Transverse colon (tissue), 4 donors: ENCODE data around the gene STXBP3. TPM values are rescaled to one million over a fixed set of nuclear protein-coding genes. Genes with fewer than 3 reads are reported as not detected.

Experiments
- DNase-seq: peaks from one replicate; pipeline ENCODE4 v3.0.0-alpha.2; 2019
- H3K27ac ChIP-seq, 4 donors: fragments of 200-600 bp; sonication (generic); 2 replicates each; pipeline ENCODE4 v1.5.1; 2016 to 2018; ENCODE audit warnings: inconsistent platforms in 4 of 4
- H3K27me3 ChIP-seq: fragments of 200-600 bp; sonication (generic); 2 replicates; pipeline ENCODE4 v1.5.1; 2017; ENCODE audit warnings: inconsistent platforms
- H3K36me3 ChIP-seq, 4 donors: fragments of 200-600 bp; sonication (generic); 2 replicates each; pipeline ENCODE4 v1.5.1; 2017 to 2019; ENCODE audit warnings: inconsistent platforms in 4 of 4
- H3K4me1 ChIP-seq, 4 donors: fragments of 200-600 bp; sonication (generic); 2 replicates each; pipeline ENCODE4 v1.5.1; 2017 to 2020; ENCODE audit warnings: inconsistent platforms in 4 of 4
- H3K4me3 ChIP-seq, 4 donors: fragments of 200-600 bp; sonication (generic); 1 replicate in 1 of 4; 2 replicates in 3 of 4; pipeline versions ENCODE4 v1.5.1 to v1.6.1; 2017 to 2019; ENCODE audit warnings: inconsistent platforms in 4 of 4
- H3K9me3 ChIP-seq, 2 donors: fragments of 200-600 bp; sonication (generic); 2 replicates each; pipeline ENCODE4 v1.5.1; 2017 to 2019; ENCODE audit warnings: inconsistent platforms in 2 of 2
- EP300 ChIP-seq: sonication (generic); formaldehyde crosslinking; IDR thresholded peaks from one replicate; pipeline ENCODE4 v1.6.1; 2017; ENCODE audit warnings: antibody characterized with exemption, low read depth
- POLR2A ChIP-seq: fragments of 450-650 bp; IDR thresholded peaks from one replicate; pipeline ENCODE4 v1.6.1; 2016; ENCODE audit warnings: antibody characterized with exemption, mild to moderate bottlenecking, moderate library complexity
- POLR2AphosphoS5 ChIP-seq, 3 donors: sonication (generic); formaldehyde crosslinking; IDR thresholded peaks; one replicate each; pipeline ENCODE4 v1.6.1; 2016; ENCODE audit warnings: antibody characterized with exemption in 3 of 3
- WGBS, 2 donors: methylation state at CpG; one replicate each; pipeline ENCODE4 v1.1.5; 2018; ENCODE audit warnings: low coverage in 1 of 2; 5-methylcytosine and 5-hydroxymethylcytosine counted together
- in situ Hi-C, 4 donors: fragments of 200-750 bp; cut with MboI; loops; one replicate each; pipeline versions ENCODE4 v1.15.0 to v1.15.1; 2017; ENCODE audit warnings: low sequenced_read_pairs in 3 of 4, low pct_ligation_motif_present in 1 of 4, low pct_unique_long_range_greater_than_20kb in 1 of 4
- intact Hi-C: fragments of 100-400 bp; cut with DNase I; formaldehyde crosslinking; loops from one replicate; pipeline ENCODE4 v1.15.1; 2023; ENCODE audit warnings: low total_unique reads
- total RNA-seq, 4 donors: library from RNA; depleted of rRNA; stranded (reverse); fragments of >200 nt; gene quantifications; one replicate each; pipeline ENCODE4 v1.1.0, GENCODE V29; 2016
- TF ChIP-seq, protein P1 (sequence below), 5 experiments: fragments of 200-600 bp in 3 of 5; fragments of 450-650 bp in 2 of 5; sonication (generic) in 3 of 5; IDR thresholded peaks; 1 replicate in 2 of 5; 2 replicates in 3 of 5; pipeline ENCODE4 v1.5.1; 2016 to 2017; ENCODE audit warnings: antibody characterized with exemption in 5 of 5, inconsistent platforms in 3 of 5, mild to moderate bottlenecking in 2 of 5, moderate library complexity in 1 of 5

Gene STXBP3
- total RNA-seq, 4 donors from 2014 or later, result 33.3 to 134 (median 76.3) TPM

DNA sequence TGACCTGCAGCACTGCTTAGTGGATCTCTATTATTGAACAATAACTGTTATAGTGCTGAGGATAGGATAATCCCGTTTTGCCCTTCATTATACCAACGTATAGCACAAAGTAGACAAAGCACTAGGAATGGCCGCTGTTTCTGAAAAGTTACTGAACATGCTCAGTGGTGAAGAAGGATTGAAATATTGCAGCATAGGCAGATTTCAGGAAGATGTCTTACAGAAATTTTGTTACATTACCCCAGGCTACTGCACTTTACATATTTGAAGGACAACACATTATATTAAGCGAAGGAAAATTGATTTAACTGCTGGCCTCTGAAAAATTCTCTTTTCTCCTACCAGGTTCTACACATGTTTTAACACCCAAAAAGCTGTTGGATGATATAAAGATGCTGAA is 62.0 kb downstream of the STXBP3 start:
- Histone ChIP-seq H3K27ac (no peak overlapping the region), H3K27me3 (no peaks in the 10 kb centered on the region), H3K4me3 (no peak overlapping the region), H3K36me3 (peaks cover 0 to 43% (median 13%) of the 10 kb centered on the region in 4 donors), H3K4me1 (no peaks in the 10 kb centered on the region), H3K9me3 (no peaks in the 10 kb centered on the region)
- TF ChIP-seq EP300 (no peak), POLR2A (no peak), POLR2AphosphoS5 (IDR thresholded peaks at IDR 0.05) (no peak)
- TF ChIP-seq, protein P1, sequence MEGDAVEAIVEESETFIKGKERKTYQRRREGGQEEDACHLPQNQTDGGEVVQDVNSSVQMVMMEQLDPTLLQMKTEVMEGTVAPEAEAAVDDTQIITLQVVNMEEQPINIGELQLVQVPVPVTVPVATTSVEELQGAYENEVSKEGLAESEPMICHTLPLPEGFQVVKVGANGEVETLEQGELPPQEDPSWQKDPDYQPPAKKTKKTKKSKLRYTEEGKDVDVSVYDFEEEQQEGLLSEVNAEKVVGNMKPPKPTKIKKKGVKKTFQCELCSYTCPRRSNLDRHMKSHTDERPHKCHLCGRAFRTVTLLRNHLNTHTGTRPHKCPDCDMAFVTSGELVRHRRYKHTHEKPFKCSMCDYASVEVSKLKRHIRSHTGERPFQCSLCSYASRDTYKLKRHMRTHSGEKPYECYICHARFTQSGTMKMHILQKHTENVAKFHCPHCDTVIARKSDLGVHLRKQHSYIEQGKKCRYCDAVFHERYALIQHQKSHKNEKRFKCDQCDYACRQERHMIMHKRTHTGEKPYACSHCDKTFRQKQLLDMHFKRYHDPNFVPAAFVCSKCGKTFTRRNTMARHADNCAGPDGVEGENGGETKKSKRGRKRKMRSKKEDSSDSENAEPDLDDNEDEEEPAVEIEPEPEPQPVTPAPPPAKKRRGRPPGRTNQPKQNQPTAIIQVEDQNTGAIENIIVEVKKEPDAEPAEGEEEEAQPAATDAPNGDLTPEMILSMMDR (IDR thresholded peaks at IDR 0.05), result no peak
- intact Hi-C loops, result no loop called here
- DNase-seq, result no peak
- in situ Hi-C loops, result no loop called here
- 94 to 97% methylated on average over 4 of the region's 4 CpGs for WGBS, 2 donors

DNA sequence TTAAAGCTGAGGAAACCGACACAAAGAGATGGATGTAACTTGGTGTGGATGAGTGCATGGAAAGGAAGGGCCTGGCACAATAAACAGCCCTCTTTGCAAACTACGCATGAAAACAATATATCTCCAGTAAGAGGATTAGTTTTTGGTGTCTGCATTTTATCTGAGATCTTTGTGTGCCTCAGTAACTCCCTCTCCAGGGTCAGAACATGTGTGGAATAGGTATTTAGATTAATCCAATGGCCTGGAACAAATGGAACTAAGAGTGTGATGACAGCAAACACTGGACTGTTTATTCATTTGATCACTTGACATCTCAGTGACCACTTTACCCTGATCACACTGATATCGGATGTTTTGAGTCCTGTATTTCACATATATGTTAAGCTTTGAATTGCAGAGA is 65.1 kb downstream of the STXBP3 start:
- intact Hi-C loops, result no loop called here

DNA sequence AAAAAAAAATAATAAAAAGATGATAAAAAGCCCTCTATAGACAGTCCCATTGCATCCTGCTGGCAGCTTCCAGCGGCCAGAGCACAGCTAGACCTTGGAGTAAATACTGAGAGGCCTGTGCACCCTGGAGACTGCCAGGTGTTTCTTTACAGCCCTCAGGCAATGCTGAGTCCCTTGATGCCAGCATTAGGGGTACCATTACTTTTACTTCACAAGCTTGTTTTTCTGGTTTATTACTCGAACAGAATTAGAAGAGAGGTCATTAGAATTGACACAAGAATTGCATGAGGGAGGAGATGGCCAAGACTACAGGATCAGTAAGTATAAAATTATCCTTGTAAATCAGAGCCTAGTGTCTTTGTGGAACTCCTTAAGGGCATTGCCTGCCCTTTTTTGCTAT is 66.9 kb downstream of the STXBP3 start:
- H3K4me1 ChIP-seq, result peaks cover 11 to 32% (median 23%) of the 10 kb centered on the region in 4 donors
- H3K36me3 ChIP-seq, result peaks cover 0 to 10% (median 3%) of the 10 kb centered on the region in 4 donors
- 60 to 78% methylated on average over 1 to 2 of the region's 2 CpGs for WGBS, 2 donors
- H3K4me3 ChIP-seq, result no peak overlapping the region
- intact Hi-C loops (no loop called here), in situ Hi-C loops (no loop called here)
- no peaks in the 10 kb centered on the region for H3K9me3 ChIP-seq
- DNase-seq, result no peak
- H3K27me3 ChIP-seq, result no peaks in the 10 kb centered on the region
- TF ChIP-seq EP300 (no peak), POLR2A (no peak), POLR2AphosphoS5 (IDR thresholded peaks at IDR 0.05) (no peak)
- TF ChIP-seq, protein P1 (IDR thresholded peaks at IDR 0.05), result no peak
- no peak overlapping the region for H3K27ac ChIP-seq

More for the DNA sequence above, 65.1 kb downstream of the STXBP3 start:
- H3K27ac ChIP-seq, result no peak overlapping the region
- H3K4me3 ChIP-seq, result no peak overlapping the region
- H3K9me3 ChIP-seq, result no peaks in the 10 kb centered on the region
- no peaks in the 10 kb centered on the region for H3K27me3 ChIP-seq
- WGBS, 2 donors, result 95 to 100% methylated on average over 2 to 3 of the region's 3 CpGs
- in situ Hi-C loops, result no loop called here
- peaks cover 6 to 25% (median 16%) of the 10 kb centered on the region in 4 donors for H3K4me1 ChIP-seq
- DNase-seq, result no peak
- TF ChIP-seq, protein P1 (IDR thresholded peaks at IDR 0.05), result no peak
- TF ChIP-seq POLR2A (no peak), POLR2AphosphoS5 (IDR thresholded peaks at IDR 0.05) (no peak), EP300 (no peak)
- peaks cover 0 to 22% (median 8%) of the 10 kb centered on the region in 4 donors for H3K36me3 ChIP-seq

DNA sequence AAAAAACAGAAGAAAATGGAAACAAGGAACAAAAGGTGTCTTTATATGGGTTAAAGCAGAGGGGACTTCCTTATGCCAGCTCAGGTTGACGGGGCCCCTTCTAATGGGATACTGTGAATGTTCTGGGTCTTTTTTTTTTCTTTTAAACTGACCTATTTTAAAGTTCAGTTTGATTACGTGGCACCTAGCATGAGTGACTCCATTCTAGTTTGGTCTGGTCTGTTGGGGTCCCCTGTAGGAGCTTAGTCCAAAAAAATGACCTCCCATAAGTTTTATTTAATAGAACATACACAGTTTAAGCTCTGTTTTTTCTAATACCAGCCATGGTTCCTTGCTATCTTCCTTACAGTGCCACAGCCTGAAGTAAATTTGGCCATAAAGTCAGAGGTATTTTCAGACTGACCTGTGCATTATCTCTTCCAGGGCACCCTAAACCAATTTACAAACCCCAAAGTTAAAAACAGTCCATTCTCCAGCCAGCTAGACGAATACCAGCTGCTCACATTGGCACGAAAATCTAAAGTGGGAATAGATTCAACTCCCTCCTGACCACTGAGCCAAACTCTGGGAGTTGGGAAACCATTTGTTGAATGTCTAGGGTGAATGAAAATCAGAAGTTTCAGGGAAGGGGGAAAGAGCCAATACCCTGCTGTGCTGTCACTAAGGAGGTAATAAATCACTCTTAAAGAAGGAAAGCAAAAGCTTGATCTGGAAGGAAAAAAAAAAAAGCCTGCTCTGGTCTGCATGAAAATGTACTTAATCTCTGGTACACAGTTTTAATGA is 68.1 kb downstream of the STXBP3 start:
- H3K27ac ChIP-seq, result peak overlapping the region; percentile 81 to 83 (median 82)
- in situ Hi-C loops (loop anchor here in 1 of 4 donors (5.0 kb wide), 1 partner anchor 83 kb away; no protein-coding TSS in a partner anchor), intact Hi-C loops (no loop called here)
- 58 to 69% methylated on average over 4 of the region's 4 CpGs for WGBS, 2 donors
- H3K36me3 ChIP-seq, result peaks cover 0 to 7% (median 0%) of the 10 kb centered on the region in 4 donors
- TF ChIP-seq, protein P1 (IDR thresholded peaks at IDR 0.05), result no peak
- TF ChIP-seq POLR2AphosphoS5 (IDR thresholded peaks at IDR 0.05) (peak in 2 of 3 donors; percentile 9 to 62), EP300 (no peak)
- no peak for DNase-seq
- no peak overlapping the region for H3K4me3 ChIP-seq
- H3K27me3 ChIP-seq, result no peaks in the 10 kb centered on the region
- no peaks in the 10 kb centered on the region for H3K9me3 ChIP-seq
- H3K4me1 ChIP-seq, result peaks cover 11 to 32% (median 23%) of the 10 kb centered on the region in 4 donors
